Loucy (cell line): ENCODE data around the gene PHF12.
A peak's percentile ranks its signal among the peaks of the same experiment; 100 is the strongest.

Experiments used
- H2AFZ ChIP-seq: fragments of 200-600 bp; sonication (generic); 2 replicates; pipeline ENCODE4 v1.6.0; 2016; ENCODE audit warnings: antibody characterized with exemption, mild to moderate bottlenecking, low read length, moderate library complexity
- H3F3A ChIP-seq: fragments of 200-600 bp; 2 replicates; pipeline ENCODE4 v1.6.0; 2016; ENCODE audit warnings: antibody characterized with exemption, low read depth, mild to moderate bottlenecking
- H3K27me3 ChIP-seq: fragments of 200-600 bp; sonication (generic); 2 replicates; pipeline ENCODE4 v1.6.1; 2014; ENCODE audit warnings: low read length, mild to moderate bottlenecking; ENCODE audit not compliant: insufficient read depth, poor library complexity, severe bottlenecking
- H3K36me3 ChIP-seq: fragments of 200-600 bp; sonication (generic); 2 replicates; pipeline ENCODE4 v1.6.1; 2016; ENCODE audit warnings: low read length; ENCODE audit not compliant: insufficient read depth
- H3K4me1 ChIP-seq: fragments of 200-600 bp; sonication (generic); 2 replicates; pipeline ENCODE4 v1.5.1; 2014; ENCODE audit warnings: low read length, mild to moderate bottlenecking; ENCODE audit not compliant: insufficient read depth, poor library complexity, severe bottlenecking
- H3K4me2 ChIP-seq: fragments of 200-600 bp; sonication (generic); 2 replicates; pipeline ENCODE4 v1.6.0; 2014; ENCODE audit warnings: antibody characterized with exemption, low read length, low read depth, mild to moderate bottlenecking; ENCODE audit not compliant: poor library complexity, severe bottlenecking
- H3K4me3 ChIP-seq: fragments of 200-600 bp; sonication (generic); 2 replicates; pipeline ENCODE4 v1.5.1; 2014; ENCODE audit warnings: low read length, mild to moderate bottlenecking, mixed read lengths; ENCODE audit not compliant: poor library complexity, severe bottlenecking
- H3K79me2 ChIP-seq: fragments of 200-600 bp; sonication (generic); 2 replicates; pipeline ENCODE4 v1.6.1; 2014; ENCODE audit warnings: low read length; ENCODE audit not compliant: insufficient read depth
- H3K9ac ChIP-seq: fragments of 200-600 bp; sonication (generic); 2 replicates; pipeline ENCODE4 v1.6.0; 2014; ENCODE audit warnings: mild to moderate bottlenecking, low read depth, low read length, moderate library complexity; ENCODE audit not compliant: poor library complexity, severe bottlenecking
- H3K9me2 ChIP-seq: fragments of 200-600 bp; sonication (generic); replicated peaks from 2 replicates; pipeline ENCODE4 v1.6.1; 2016; ENCODE audit warnings: low read depth, low read length, mixed read lengths
- H3K9me3 ChIP-seq: fragments of 200-600 bp; sonication (generic); 2 replicates; pipeline ENCODE4 v1.6.1; 2014; ENCODE audit warnings: mild to moderate bottlenecking, antibody characterized with exemption, low read length, low read depth; ENCODE audit not compliant: insufficient read depth
- H4K20me1 ChIP-seq: fragments of 200-600 bp; sonication (generic); 2 replicates; pipeline ENCODE4 v1.6.0; 2014; ENCODE audit warnings: antibody characterized with exemption, low read length, mild to moderate bottlenecking; ENCODE audit not compliant: insufficient read depth, poor library complexity, severe bottlenecking
- EZH2phosphoT487 ChIP-seq: fragments of 200-600 bp; IDR thresholded peaks from 2 replicates; pipeline ENCODE4 v1.6.1; 2018; ENCODE audit warnings: antibody characterized with exemption, mild to moderate bottlenecking, moderate library complexity, borderline replicate concordance
- TF ChIP-seq, protein P1 (sequence below): fragments of 200-600 bp; sonication (generic); conservative IDR thresholded peaks from 2 replicates; pipeline ENCODE4 v1.5.1; 2014; ENCODE audit warnings: mild to moderate bottlenecking, antibody characterized with exemption, low read length

Gene PHF12

DNA sequence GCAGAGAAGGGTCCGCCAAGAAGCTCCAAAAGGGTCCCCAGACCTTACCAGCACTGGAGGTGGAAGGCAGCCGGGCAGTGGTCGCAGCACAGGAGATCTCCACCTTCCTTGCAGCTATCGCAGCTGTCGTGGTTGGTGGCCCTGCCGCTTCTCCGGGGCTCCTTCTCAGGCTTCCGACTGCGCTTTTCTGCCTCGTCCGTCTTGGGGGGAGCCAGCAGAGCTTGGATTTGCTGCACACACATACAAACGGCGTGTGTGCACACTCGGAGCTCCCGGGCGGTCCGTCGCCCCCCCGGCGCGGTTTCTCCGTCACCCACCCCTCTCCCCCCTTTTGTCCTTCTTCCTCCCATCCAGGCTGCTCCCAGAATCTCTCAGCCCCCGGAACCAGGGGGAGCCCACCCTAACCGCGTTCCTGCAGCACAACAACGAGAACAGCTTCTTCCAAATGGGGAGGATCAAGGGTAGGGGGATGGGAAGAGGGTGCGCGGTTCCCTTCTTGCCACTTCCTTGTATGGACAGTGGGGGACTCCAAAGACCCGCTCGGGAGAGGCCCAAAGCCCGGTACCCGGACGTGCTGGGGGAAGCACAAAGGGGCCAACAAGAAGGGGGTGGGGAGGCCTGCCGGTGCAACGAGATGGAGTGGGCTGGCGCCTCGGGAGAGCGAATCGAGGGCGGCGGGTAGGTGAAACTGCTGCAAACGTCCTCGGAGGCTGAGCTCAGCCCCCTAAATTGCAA lies 1.1 kb downstream of the PHF12 start:
- H3K79me2 ChIP-seq: peaks cover 60% of the 10 kb centered on the region
- TF ChIP-seq, protein P1, sequence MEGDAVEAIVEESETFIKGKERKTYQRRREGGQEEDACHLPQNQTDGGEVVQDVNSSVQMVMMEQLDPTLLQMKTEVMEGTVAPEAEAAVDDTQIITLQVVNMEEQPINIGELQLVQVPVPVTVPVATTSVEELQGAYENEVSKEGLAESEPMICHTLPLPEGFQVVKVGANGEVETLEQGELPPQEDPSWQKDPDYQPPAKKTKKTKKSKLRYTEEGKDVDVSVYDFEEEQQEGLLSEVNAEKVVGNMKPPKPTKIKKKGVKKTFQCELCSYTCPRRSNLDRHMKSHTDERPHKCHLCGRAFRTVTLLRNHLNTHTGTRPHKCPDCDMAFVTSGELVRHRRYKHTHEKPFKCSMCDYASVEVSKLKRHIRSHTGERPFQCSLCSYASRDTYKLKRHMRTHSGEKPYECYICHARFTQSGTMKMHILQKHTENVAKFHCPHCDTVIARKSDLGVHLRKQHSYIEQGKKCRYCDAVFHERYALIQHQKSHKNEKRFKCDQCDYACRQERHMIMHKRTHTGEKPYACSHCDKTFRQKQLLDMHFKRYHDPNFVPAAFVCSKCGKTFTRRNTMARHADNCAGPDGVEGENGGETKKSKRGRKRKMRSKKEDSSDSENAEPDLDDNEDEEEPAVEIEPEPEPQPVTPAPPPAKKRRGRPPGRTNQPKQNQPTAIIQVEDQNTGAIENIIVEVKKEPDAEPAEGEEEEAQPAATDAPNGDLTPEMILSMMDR: no peak
- TF ChIP-seq EZH2phosphoT487: no peak
- no peaks in the 10 kb centered on the region for H3K9me3 ChIP-seq
- no peaks in the 10 kb centered on the region for H3K36me3 ChIP-seq
- peaks cover 39% of the 10 kb centered on the region for H3K4me1 ChIP-seq
- H4K20me1 ChIP-seq: peaks cover 63% of the 10 kb centered on the region
- H3K4me2 ChIP-seq: peak overlapping the region; percentile 87
- peak overlapping the region; percentile 89 for H3K9ac ChIP-seq
- H3K4me3 ChIP-seq: peak overlapping the region; percentile 94
- no peaks in the 10 kb centered on the region for H3K27me3 ChIP-seq
- H3K9me2 ChIP-seq: no peaks in the 10 kb centered on the region
- no peaks in the 10 kb centered on the region for H3F3A ChIP-seq
- peak overlapping the region; percentile 52 for H2AFZ ChIP-seq

DNA sequence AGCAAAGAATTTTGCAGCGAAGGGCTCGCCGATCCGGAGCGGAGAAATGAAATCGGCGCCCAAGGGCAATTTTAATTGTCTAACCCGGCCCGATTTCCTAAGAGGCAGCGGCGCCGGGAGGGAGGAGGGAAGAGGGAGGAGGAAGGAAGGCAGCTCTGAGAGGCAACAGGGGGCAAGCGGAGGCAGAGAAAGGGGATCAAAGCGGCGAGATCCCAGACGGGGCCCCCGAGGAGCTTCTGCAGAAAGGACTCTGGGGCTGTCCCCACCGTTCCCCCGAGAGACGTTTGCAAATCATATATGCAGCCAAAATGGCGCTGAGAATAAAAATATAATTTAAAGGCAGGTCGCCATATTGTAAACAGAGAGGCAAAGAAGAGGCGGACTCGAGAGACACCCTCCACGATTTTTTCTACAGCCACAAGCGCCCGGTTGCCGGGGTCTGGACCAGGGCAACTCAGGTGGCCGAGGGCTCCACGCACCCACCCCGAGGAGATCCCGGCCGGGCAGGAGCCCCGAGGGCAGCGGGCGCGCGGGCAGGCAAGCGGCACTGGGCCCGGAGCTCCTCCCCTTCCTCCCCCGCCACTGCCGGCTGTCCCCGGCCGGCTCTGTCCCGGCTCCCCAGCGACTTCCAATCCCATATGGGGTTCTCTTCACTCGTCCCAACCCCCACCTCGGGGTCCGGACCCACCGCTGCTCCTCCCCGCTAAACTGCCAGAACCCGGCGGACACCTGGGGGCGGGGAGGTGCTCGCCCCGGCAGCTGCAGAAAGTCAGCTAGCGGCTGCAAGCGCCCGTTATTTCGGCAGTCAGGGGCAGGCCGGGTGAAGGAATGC lies 1.9 kb downstream of the PHF12 start:
- Histone ChIP-seq H3F3A (no peaks in the 10 kb centered on the region), H3K9me2 (no peaks in the 10 kb centered on the region), H3K36me3 (peaks cover under 1% of the 10 kb centered on the region; the same call in 1 of the 2 replicates), H3K4me1 (peaks cover 41% of the 10 kb centered on the region), H3K4me2 (peak overlapping the region; percentile 87), H3K9me3 (no peaks in the 10 kb centered on the region), H3K9ac (peak overlapping the region; percentile 89), H4K20me1 (peaks cover 71% of the 10 kb centered on the region), H3K27me3 (no peaks in the 10 kb centered on the region), H2AFZ (peak overlapping the region; percentile 52), H3K4me3 (peak overlapping the region; percentile 94), H3K79me2 (peaks cover 68% of the 10 kb centered on the region)
- no peak for TF ChIP-seq EZH2phosphoT487
- TF ChIP-seq, protein P1: no peak

DNA sequence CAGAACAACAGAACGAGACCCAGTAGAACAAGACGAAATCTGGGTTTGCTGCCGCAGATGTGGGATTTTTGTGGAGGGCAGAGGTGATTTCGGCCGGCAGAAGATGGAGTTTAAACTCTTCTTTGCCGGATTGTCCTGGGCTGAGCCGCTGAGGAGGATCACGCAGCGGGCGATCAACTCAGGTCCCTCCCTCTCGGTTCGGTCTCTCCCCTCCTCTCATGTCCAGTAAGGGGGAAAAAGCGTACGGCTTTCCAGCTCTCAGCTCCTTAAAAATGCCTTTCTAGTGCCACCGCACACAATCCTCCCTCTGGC lies 2.5 kb downstream of the PHF12 start:
- Histone ChIP-seq H3K9me3 (no peaks in the 10 kb centered on the region), H3K36me3 (peaks cover 6% of the 10 kb centered on the region; the same call in 1 of the 2 replicates), H3K27me3 (no peaks in the 10 kb centered on the region), H3F3A (no peaks in the 10 kb centered on the region), H3K4me3 (peak overlapping the region; percentile 94), H3K9ac (peak overlapping the region; percentile 89), H4K20me1 (peaks cover 77% of the 10 kb centered on the region), H3K9me2 (no peaks in the 10 kb centered on the region), H3K4me1 (peaks cover 41% of the 10 kb centered on the region), H3K79me2 (peaks cover 74% of the 10 kb centered on the region), H2AFZ (no peak overlapping the region), H3K4me2 (peak overlapping the region; percentile 87)
- TF ChIP-seq, protein P1: no peak
- TF ChIP-seq EZH2phosphoT487: no peak
